GM12891 (cell line): Measurements from ENCODE around the gene GBP5.
A peak's percentile ranks its signal among the peaks of the same experiment; 100 is the strongest.
"Not testable (repeated sequence)": the region's sequence is repeated elsewhere in the genome, so short reads cannot be mapped to it uniquely, and the experiment has no call there.

Experiments used
- DNase-seq: peaks from one replicate; pipeline ENCODE4 v3.0.0; 2011; ENCODE audit warnings: low spot score; ENCODE audit not compliant: insufficient read length
- FAIRE-seq: peaks from 2 replicates; lab custom pipeline; 2011; peaks lifted over from hg19 to GRCh38; lab: Jason Lieb, UNC
- PAX5 ChIP-seq: IDR thresholded peaks from 2 replicates; pipeline ENCODE4 v1.6.1; 2011; ENCODE audit warnings: low read length, moderate library complexity, mild to moderate bottlenecking; ENCODE audit not compliant: insufficient read depth, severe bottlenecking
- POLR2A ChIP-seq: IDR thresholded peaks from 2 replicates; pipeline ENCODE4 v1.6.1; 2011; ENCODE audit warnings: low read depth, low read length, control low read depth
- POLR2AphosphoS5 ChIP-seq: IDR thresholded peaks from 2 replicates; pipeline ENCODE4 v1.6.1; 2011; ENCODE audit warnings: low read depth, low read length, control low read depth
- POU2F2 ChIP-seq: IDR thresholded peaks from 2 replicates; pipeline ENCODE4 v1.6.1; 2011; ENCODE audit warnings: low read depth, mild to moderate bottlenecking, control low read depth, low read length, moderate library complexity
- SPI1 ChIP-seq: IDR thresholded peaks from 2 replicates; pipeline ENCODE4 v1.6.1; 2011; ENCODE audit warnings: low read depth, low read length, control low read depth
- TAF1 ChIP-seq: IDR thresholded peaks from 2 replicates; pipeline ENCODE4 v1.6.1; 2011; ENCODE audit warnings: low read depth, low read length, control low read depth

Gene GBP5

GRCh38 chr1:89285745-89286380 lies 13.2 kb upstream of the GBP5 start:
- no peak for FAIRE-seq
- TF ChIP-seq POU2F2: no peak
- TF ChIP-seq POLR2A: no peak
- no peak for TF ChIP-seq SPI1
- no peak for TF ChIP-seq POLR2AphosphoS5
- no peak for TF ChIP-seq PAX5
- no peak for TF ChIP-seq TAF1
- no peak for DNase-seq

DNA sequence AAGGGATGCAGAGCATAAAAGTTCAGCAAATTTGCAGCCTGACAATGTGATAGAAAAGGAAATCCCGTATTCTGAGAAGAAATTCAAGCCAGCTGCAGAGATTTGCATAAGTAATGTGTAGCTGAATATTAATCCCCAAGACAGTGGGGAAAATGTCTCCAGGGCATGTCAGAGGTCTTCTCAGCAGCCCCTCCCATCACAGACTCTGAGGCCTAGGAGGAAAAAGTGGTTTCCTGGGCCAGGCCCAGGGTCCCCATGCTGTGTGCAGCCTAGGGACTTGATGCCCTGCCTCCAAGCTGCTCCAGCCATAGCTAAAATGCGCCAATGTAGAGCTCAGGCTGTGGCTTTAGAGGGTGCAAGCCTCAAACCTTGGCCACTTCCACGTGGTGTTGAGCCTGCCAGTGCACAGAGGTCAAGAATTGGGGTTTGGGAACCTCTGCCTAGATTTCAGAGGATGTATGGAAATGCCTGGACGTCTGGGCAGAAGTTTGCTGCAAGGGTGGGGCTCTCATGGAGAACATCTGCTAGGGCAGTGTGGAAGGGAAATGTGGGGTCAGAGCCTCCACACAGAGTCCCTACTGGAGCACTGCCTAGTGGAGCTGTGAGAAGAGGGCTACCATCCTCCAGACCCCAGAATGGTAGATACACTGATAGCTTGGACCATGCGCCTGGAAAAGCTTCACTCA lies 11.6 kb upstream of the GBP5 start:
- not testable (repeated sequence) for FAIRE-seq, DNase-seq

GRCh38 chr1:89280766-89281165 lies 8.1 kb upstream of the GBP5 start:
- TF ChIP-seq POLR2A: no peak
- TF ChIP-seq PAX5: no peak
- no peak for TF ChIP-seq POU2F2
- TF ChIP-seq TAF1: no peak
- no peak for TF ChIP-seq POLR2AphosphoS5
- TF ChIP-seq SPI1: no peak
- FAIRE-seq: no peak
- no peak for DNase-seq

DNA sequence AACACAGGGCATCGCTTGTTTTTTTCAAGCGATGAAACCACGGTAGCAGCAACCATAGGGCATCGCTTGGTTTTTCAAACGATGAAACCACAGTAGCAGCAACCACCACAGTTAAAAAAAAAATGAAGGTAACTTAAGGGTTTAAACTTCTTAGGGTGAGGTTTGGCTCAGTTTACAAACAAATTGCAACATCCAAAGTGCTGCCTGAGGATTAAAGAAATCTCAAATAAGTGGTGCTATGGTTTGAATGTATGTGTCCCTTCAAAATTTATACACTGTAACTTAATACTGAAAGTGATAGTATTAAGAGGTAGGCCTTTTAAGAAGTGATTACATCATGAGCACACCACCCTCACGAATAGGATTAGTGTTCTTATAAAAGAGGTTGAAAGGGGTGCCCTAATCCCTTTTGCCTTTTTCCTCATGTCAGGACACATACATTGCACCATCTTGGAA lies 6.4 kb upstream of the GBP5 start:
- DNase-seq (no peak), FAIRE-seq (no peak)
- no peak for TF ChIP-seq TAF1
- no peak for TF ChIP-seq POLR2A
- TF ChIP-seq POU2F2: no peak
- no peak for TF ChIP-seq PAX5
- no peak for TF ChIP-seq SPI1

- 0 out of 2 replicates have a peak, but pooled peaks have one; percentile 12 for TF ChIP-seq SPI1
- no peak for TF ChIP-seq POLR2AphosphoS5
- FAIRE-seq (peak; percentile 75), DNase-seq (no peak)
Observed at GRCh38 chr1:89277725-89278124, 5.1 kb upstream of the GBP5 start.

DNA sequence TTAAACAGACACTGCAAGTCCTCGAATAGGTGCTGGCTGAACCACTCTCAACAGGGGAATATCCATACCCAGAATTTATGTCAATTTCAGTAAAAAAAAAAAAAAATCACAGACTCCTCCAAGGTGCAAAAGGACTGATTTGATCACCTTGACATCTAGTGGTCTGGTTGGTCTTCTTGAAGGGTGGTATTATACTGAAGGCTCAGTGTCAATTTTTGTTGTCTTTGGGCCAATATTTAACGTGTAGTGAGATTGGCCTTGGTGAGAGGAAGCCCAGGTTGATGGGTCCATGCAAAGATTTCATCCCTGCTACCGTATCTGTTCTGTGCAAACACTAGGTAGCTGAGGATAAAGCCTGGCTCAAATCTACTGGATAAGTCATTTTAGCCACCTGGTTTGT lies 4.0 kb upstream of the GBP5 start:
- no peak for DNase-seq
- no peak for TF ChIP-seq POLR2AphosphoS5
- TF ChIP-seq POU2F2: no peak
- no peak for TF ChIP-seq PAX5
- TF ChIP-seq TAF1: no peak
- TF ChIP-seq SPI1: no peak
- no peak for TF ChIP-seq POLR2A
- no peak for FAIRE-seq

DNA sequence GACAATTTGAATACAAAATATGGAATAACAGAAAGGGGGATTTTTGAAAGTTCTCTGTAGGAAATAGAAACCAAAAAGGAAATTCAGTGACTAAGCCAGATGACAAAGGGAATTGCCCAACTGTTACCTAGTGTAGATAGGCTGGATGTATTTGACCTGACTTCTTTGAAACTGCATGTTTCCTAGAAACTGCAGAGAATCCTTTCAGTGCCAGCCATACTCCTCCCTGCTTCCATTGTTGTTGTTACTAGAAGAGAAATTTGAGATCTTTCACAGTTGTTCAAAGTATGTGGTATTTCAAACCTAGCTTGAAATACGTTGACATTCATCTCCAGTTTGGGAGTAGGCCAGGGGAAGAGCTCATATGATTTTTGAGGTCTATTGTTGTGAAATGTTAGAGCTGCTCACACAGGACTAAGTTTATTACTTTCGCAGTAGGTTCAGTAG lies 1.8 kb upstream of the GBP5 start:
- TF ChIP-seq SPI1 (no peak), PAX5 (no peak)
- DNase-seq (no peak), FAIRE-seq (no peak)

- no peak for DNase-seq
- no peak for FAIRE-seq
- no peak for TF ChIP-seq PAX5
- no peak for TF ChIP-seq POLR2A
- no peak for TF ChIP-seq TAF1
- no peak for TF ChIP-seq POLR2AphosphoS5
- no peak for TF ChIP-seq SPI1
- no peak for TF ChIP-seq POU2F2
Observed at GRCh38 chr1:89273324-89273778, 691 bp upstream of the GBP5 start.

DNA sequence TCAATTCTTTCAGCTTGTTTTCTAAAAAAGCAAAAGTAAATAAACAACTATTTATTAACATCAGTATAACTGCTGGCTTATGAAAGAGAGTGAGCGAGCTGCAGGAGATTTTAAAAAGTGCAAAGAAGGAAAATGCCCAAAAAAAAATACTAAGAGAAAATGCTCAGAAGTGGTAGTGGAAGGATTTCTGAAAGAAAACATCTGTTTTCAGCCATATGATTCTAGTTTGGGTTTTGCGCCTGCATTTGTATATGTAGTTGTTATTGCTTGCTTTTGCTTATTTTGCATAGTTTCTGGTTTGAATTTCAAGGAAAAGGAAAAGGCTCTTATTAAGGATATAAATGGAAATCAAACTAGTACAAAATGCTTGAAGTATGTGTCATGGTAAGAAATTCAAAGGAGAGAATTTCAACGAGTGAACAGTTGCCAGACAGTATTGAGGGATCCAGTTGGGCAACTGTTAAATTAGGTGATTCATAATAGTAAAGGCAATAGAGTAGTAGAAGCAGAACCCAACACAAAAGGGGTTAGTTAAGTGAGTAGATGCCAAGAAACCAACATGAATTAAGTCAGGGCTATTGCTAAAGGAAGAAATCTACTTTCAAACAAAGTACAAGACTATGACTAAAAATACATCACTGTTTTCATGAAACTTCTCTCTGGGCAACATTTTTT lies 1.2 kb downstream of the GBP5 start:
- no peak for FAIRE-seq
- DNase-seq: no peak
- TF ChIP-seq TAF1 (no peak), PAX5 (no peak), SPI1 (no peak), POU2F2 (no peak), POLR2AphosphoS5 (no peak), POLR2A (no peak)

- no peak for TF ChIP-seq SPI1
- no peak for TF ChIP-seq POU2F2
- TF ChIP-seq POLR2AphosphoS5: no peak
- TF ChIP-seq TAF1: no peak
- no peak for TF ChIP-seq PAX5
- no peak for TF ChIP-seq POLR2A
- FAIRE-seq (no peak), DNase-seq (no peak)
Observed at GRCh38 chr1:89270423-89270822, 2.2 kb downstream of the GBP5 start.
